HepG2 (cell line): Measurements from ENCODE around the gene LIN28B. TPM values are rescaled to one million over a fixed set of nuclear protein-coding genes. Genes with fewer than 3 reads are reported as not detected.

Experiments used
- MATR3 ChIP-seq: sonication (generic); formaldehyde crosslinking; IDR thresholded peaks from 2 replicates; pipeline ENCODE4 v1.4.0; 2020; ENCODE audit warnings: missing genetic modification reagents
- ZNF773 ChIP-seq: sonication (generic); formaldehyde crosslinking; IDR thresholded peaks from 2 replicates; pipeline ENCODE4 v1.4.0; 2020; ENCODE audit warnings: missing genetic modification reagents, borderline replicate concordance
- polyA plus RNA-seq, 8 experiments: library from polyadenylated mRNA; depleted of rRNA in 3 of 8; stranded (reverse) in 7 of 8; unstranded in 1 of 8; fragments of >200 nt; fragmentation: Illumina TruSeq in 4 of 8; extraction: Trizol in 4 of 8; gene quantifications; 2 replicates each; pipeline versions ENCODE4 v1.2.1 to v1.2.3, GENCODE V29; 2011 to 2016; ENCODE audit warnings: low read depth in 4 of 8, missing spikeins in 1 of 8, mixed read lengths in 1 of 8; ENCODE audit not compliant: insufficient read depth in 1 of 8
- total RNA-seq, 5 experiments: library from RNA; depleted of rRNA; stranded (reverse); fragments of >200 nt; fragmentation: Illumina TruSeq; extraction: Trizol; gene quantifications; 2 replicates each; pipeline ENCODE4 v1.2.3, GENCODE V29; 2016; ENCODE audit warnings: low read depth in 1 of 5
- TF ChIP-seq, protein P1 (sequence below): sonication (generic); formaldehyde crosslinking; IDR thresholded peaks from 2 replicates; pipeline ENCODE4 v1.9.0; 2021; ENCODE audit warnings: missing genetic modification reagents, borderline replicate concordance
- TF ChIP-seq, protein P2 (sequence below): IDR thresholded peaks from 2 replicates; pipeline ENCODE4 v1.6.1; 2012; ENCODE audit warnings: low read length, improper control_type of control experiment
- TF ChIP-seq, protein P3 (sequence below), 2 experiments: fragments of 450-650 bp in 1 of 2; sonication (generic) in 1 of 2; formaldehyde crosslinking in 1 of 2; IDR thresholded peaks; 2 replicates each; pipeline versions ENCODE4 v1.6.1 to v1.8.0; 2016 to 2022; ENCODE audit warnings: antibody characterized with exemption in 1 of 2, mild to moderate bottlenecking in 1 of 2, missing genetic modification reagents in 1 of 2
- TF ChIP-seq, protein P4 (sequence below): sonication (generic); formaldehyde crosslinking; IDR thresholded peaks from 2 replicates; pipeline ENCODE4 v1.5.0; 2020; ENCODE audit warnings: missing genetic modification reagents
- TF ChIP-seq, protein P5 (sequence below): IDR thresholded peaks from 2 replicates; pipeline ENCODE4 v1.6.1; 2016; ENCODE audit warnings: missing biosample characterization, missing genetic modification reagents, low read depth

LIN28B gene
- total and polyA plus RNA-seq, 2 of the 13 experiments (the other 11 are each of a cell fraction or from before 2014, with no cell fraction given): 14.5 to 56.8 TPM

DNA sequence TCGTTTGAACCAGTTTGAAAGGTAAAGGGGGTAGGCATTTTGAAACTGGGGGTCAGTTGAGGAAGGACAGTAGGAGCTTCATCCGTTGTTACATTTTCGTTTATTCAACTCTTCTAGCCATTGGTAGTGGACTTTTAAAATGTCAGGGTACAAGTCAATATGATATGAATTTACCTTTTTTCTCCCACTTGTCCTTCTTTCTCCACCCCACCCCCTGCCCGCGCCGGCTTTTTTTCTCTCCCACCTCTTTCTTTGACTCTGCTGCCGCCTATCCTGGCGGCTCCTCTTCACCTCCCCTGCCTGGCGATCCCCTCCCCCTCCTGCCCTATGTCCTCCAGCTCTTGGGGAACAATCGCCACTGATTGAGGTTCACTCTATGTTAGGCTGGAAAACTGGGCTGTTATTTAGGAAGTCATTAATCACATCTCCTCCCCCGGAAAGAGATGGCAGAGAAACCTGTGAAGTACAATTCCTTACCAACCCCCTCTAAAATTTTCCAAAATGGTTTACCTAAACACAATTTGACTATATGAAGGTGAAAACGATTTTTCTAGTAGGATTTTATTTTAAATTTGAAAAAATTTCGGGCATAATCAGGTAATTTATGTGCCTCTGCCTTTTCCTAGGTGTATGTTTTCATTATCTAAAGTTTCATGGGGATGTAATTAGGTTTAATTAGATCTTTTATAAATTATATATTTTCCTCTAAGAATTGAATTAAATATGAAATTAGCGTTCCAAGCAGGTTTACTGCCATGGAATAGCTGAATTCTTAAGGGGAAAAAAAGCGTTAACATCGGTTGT lies 778 bp upstream of the LIN28B start (continued):
- TF ChIP-seq, protein P1, sequence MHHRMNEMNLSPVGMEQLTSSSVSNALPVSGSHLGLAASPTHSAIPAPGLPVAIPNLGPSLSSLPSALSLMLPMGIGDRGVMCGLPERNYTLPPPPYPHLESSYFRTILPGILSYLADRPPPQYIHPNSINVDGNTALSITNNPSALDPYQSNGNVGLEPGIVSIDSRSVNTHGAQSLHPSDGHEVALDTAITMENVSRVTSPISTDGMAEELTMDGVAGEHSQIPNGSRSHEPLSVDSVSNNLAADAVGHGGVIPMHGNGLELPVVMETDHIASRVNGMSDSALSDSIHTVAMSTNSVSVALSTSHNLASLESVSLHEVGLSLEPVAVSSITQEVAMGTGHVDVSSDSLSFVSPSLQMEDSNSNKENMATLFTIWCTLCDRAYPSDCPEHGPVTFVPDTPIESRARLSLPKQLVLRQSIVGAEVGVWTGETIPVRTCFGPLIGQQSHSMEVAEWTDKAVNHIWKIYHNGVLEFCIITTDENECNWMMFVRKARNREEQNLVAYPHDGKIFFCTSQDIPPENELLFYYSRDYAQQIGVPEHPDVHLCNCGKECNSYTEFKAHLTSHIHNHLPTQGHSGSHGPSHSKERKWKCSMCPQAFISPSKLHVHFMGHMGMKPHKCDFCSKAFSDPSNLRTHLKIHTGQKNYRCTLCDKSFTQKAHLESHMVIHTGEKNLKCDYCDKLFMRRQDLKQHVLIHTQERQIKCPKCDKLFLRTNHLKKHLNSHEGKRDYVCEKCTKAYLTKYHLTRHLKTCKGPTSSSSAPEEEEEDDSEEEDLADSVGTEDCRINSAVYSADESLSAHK (CRISPR knock-in tag): no peak
- TF ChIP-seq, protein P2, sequence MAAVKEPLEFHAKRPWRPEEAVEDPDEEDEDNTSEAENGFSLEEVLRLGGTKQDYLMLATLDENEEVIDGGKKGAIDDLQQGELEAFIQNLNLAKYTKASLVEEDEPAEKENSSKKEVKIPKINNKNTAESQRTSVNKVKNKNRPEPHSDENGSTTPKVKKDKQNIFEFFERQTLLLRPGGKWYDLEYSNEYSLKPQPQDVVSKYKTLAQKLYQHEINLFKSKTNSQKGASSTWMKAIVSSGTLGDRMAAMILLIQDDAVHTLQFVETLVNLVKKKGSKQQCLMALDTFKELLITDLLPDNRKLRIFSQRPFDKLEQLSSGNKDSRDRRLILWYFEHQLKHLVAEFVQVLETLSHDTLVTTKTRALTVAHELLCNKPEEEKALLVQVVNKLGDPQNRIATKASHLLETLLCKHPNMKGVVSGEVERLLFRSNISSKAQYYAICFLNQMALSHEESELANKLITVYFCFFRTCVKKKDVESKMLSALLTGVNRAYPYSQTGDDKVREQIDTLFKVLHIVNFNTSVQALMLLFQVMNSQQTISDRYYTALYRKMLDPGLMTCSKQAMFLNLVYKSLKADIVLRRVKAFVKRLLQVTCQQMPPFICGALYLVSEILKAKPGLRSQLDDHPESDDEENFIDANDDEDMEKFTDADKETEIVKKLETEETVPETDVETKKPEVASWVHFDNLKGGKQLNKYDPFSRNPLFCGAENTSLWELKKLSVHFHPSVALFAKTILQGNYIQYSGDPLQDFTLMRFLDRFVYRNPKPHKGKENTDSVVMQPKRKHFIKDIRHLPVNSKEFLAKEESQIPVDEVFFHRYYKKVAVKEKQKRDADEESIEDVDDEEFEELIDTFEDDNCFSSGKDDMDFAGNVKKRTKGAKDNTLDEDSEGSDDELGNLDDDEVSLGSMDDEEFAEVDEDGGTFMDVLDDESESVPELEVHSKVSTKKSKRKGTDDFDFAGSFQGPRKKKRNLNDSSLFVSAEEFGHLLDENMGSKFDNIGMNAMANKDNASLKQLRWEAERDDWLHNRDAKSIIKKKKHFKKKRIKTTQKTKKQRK: no peak
- TF ChIP-seq MATR3: no peak
- no peak for TF ChIP-seq ZNF773 (CRISPR knock-in tag)
- TF ChIP-seq, protein P3, sequence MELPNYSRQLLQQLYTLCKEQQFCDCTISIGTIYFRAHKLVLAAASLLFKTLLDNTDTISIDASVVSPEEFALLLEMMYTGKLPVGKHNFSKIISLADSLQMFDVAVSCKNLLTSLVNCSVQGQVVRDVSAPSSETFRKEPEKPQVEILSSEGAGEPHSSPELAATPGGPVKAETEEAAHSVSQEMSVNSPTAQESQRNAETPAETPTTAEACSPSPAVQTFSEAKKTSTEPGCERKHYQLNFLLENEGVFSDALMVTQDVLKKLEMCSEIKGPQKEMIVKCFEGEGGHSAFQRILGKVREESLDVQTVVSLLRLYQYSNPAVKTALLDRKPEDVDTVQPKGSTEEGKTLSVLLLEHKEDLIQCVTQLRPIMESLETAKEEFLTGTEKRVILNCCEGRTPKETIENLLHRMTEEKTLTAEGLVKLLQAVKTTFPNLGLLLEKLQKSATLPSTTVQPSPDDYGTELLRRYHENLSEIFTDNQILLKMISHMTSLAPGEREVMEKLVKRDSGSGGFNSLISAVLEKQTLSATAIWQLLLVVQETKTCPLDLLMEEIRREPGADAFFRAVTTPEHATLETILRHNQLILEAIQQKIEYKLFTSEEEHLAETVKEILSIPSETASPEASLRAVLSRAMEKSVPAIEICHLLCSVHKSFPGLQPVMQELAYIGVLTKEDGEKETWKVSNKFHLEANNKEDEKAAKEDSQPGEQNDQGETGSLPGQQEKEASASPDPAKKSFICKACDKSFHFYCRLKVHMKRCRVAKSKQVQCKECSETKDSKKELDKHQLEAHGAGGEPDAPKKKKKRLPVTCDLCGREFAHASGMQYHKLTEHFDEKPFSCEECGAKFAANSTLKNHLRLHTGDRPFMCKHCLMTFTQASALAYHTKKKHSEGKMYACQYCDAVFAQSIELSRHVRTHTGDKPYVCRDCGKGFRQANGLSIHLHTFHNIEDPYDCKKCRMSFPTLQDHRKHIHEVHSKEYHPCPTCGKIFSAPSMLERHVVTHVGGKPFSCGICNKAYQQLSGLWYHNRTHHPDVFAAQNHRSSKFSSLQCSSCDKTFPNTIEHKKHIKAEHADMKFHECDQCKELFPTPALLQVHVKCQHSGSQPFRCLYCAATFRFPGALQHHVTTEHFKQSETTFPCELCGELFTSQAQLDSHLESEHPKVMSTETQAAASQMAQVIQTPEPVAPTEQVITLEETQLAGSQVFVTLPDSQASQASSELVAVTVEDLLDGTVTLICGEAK (IDR thresholded peaks at IDR 0.05): no peak
- TF ChIP-seq, protein P3 (CRISPR knock-in tag; IDR thresholded peaks at IDR 0.05): no peak
- TF ChIP-seq, protein P4, sequence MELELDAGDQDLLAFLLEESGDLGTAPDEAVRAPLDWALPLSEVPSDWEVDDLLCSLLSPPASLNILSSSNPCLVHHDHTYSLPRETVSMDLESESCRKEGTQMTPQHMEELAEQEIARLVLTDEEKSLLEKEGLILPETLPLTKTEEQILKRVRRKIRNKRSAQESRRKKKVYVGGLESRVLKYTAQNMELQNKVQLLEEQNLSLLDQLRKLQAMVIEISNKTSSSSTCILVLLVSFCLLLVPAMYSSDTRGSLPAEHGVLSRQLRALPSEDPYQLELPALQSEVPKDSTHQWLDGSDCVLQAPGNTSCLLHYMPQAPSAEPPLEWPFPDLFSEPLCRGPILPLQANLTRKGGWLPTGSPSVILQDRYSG (CRISPR knock-in tag): no peak
- TF ChIP-seq, protein P5, sequence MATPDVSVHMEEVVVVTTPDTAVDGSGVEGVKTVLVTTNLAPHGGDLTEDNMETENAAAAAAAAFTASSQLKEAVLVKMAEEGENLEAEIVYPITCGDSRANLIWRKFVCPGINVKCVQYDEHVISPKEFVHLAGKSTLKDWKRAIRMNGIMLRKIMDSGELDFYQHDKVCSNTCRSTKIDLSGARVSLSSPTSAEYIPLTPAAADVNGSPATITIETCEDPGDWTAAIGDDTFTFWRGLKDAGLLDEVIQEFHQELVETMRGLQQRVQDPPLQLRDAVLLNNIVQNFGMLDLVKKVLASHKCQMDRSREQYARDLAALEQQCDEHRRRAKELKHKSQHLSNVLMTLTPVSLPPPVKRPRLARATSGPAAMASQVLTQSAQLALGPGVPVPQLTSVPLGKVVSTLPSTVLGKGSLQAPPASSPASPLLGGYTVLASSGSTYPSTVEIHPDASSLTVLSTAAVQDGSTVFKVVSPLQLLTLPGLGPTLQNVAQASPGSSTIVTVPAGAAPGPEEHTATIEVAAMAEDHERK (CRISPR knock-in tag): no peak
